DMS114 treated with DMSO at 0.1 percent for 48 hours (cell line): ENCODE data around the gene TRERF1.

Experiments used
- DNase-seq: peaks from one replicate; lab custom pipeline; 2025; ENCODE audit not compliant: unreplicated experiment; lab: John Stamatoyannopoulos, UW

The TRERF1 gene

DNA sequence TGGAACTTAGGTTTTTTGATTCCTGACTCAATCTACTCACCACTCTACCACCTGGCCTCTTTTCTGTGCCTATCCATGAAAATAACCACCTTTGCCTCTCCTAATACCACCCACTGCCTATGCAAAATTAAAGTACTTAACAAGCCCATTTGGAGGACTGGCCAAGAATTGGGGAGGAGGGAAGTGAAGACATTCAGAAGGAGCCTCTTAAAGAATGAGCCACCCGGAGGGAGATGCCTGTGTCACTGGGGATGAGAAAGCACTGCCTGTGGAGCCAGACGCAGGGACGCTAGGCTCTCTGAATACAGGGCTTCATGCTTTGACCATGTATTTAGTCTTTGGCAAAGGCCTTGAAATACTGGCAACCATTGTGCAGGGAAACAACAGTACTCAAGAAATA lies 194.1 kb downstream of the TRERF1 start:
- DNase-seq, result no peak

DNA sequence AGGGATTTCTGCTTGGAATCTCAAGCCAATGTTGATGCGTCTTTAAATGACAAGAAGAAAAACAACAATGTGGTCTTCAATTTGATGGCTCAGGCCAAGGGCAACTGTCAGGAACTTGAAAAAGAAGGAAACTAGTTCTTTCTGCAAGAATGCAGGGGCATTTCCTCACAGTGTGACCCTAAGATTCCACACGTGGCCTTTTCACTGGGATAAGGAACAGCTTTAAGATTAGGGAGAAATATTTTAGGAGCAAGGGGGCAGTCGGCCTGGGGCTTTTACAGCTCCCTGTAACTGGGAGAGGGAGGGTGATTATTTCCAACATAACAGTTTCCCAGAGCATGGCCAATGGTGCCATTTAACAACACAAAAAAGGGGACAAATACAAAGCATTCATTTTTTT lies 194.7 kb downstream of the TRERF1 start:
- DNase-seq, result no peak

DNA sequence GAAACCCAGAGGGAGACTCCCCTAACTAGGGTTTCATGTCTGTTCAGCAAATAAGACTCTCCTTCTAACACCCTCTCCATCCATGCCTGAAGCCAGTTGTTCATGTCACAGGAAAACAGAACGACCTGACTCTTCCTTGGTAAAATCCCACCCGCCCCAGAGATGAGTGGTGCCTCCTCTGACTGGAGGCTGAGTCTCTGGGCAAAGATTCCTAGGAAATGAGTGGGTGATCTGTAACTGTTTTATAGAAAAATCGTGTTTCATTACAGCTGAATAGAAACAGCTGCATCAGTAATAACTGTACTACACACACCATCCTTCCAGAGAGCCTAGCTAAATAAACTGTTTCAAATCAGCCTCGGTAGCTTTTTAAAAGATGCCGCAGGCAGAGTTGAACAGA lies 196.7 kb downstream of the TRERF1 start:
- no peak for DNase-seq

GRCh38 chr6:42254505-42254904 lies 197.2 kb downstream of the TRERF1 start:
- no peak for DNase-seq

DNA sequence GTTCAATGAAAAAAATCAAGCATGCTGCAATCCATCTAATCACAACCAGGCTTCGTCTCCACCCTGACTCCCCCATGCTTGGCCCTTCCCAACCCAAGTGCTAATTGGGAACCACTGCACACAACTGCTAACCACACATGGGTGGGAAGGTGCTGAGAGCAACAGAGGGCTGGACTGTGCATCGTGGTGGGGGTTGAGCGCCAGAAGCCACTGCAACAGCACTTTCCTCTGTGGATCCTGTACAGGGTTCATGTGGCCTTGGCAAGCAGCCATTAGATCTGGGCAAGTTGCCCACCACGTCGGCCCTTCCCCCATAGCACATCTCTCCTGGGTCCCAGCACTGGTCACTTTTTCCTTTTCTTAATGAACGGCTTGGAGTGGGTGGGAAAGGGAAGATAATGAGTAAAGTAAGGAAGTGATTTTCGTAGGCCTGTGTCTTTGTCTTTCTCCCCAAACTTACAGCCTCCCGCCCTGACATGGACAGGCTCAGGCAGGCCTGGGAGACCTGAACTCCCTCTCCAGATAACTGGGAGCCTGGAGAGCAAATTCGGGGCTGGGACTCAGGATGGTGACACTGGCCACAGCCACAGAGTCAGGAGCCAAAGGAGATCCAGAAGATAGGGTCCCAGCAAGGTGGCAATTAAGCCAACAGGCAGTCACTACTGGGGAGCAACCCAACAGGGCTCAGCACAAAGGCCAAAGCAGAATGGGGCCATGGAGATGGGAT lies 199.7 kb downstream of the TRERF1 start:
- no peak for DNase-seq

DNA sequence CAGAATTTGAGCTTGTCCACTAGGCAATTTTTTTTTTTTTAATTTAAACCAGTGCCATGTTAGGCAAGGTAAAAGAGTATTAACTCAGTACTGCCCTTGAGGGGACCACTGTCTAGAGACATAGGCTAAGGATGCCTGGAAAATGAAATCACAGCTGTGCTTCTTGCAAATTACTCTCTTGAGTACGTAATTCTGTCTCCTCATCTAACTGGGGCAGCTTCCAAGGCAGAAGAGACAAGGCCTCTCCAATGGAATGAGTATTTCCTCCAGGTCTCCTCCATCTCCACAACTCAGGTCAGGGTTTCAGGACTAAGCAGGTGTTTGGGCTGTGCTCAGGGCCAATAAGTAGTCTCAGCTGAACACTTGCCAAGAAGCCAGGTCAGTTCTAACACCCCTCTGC lies 200.2 kb downstream of the TRERF1 start:
- DNase-seq, result no peak

- no peak for DNase-seq
Measured at GRCh38 chr6:42250274-42250931, 201.3 kb downstream of the TRERF1 start.

DNA sequence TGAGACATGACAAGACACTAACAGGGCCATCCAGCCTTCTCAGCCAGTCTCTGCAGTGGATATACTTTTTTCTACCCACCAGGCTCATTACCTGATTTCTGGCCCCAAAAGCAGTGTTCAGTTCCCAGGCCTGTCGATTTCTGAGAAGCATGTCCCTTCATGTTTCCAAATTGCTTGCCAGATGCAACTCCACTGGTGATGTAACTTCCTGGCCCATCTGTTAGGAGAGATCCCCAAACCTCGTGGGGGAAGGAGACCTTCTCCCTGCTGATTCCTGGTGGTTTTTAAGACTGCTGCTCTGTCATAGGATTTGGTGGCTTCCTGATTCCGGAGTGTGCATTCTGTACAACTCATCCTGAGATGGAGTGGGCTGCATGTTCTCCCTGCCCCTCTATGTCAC lies 202.4 kb downstream of the TRERF1 start:
- DNase-seq, result no peak

DNA sequence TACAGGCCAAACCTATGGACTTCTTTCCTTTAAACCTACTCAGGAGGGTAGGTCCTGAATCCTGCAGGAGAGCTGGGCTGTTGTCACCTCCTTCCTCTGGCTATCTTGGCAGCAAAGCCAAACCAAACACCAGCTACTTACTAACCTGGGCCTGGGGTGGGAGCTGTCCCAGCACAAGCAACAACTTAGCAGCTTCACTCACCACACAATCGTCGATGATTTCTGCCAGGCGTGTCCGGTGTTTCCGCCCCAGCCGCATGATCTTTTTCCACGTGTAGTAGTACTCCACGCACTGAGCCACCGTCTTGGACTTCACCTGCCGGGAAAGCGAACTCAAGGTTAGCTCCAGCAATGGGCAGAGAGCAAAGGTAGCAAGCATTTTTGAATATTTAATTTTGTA lies 208.7 kb downstream of the TRERF1 start:
- no peak for DNase-seq

DNA sequence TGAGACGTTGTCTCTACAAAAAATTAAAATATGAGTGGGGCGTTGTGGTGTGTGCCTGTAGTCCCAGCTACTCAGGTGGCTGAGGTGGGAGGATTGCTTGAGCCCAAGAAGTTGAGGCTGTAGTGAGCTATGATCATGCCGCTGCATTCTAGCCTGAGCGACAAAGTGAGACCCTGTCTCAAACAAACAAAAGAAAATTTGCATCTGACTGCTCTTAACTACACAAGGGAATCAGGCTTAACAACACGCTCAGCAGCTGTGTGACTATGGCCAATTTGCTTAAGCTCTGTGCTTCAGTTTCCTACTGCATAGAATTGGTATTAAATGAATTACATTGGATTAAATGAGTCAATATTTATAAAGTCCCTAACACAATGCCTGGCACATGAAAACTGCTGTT lies 209.8 kb downstream of the TRERF1 start:
- no peak for DNase-seq

- no peak for DNase-seq
Measured at GRCh38 chr6:42239736-42240375, 211.9 kb downstream of the TRERF1 start.

DNA sequence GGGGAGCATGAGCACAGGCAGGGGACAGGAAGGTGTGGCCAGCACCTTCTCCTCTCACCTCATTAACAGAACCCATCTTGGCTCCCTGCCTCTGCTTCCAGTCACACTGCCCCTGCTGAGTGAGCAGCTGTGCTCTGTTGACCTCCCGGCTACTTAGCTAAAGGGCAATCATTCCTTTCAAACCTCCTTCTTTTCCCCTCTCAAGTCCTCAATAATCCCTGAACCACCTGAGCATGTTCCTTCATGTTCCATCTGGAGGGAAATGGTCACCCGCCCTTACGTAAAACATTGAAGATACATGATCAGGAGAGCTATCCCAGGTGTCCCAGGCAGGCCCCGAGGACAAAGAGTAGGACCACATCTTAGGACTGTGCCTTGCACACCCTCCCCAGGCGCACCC lies 212.4 kb downstream of the TRERF1 start:
- no peak for DNase-seq

DNA sequence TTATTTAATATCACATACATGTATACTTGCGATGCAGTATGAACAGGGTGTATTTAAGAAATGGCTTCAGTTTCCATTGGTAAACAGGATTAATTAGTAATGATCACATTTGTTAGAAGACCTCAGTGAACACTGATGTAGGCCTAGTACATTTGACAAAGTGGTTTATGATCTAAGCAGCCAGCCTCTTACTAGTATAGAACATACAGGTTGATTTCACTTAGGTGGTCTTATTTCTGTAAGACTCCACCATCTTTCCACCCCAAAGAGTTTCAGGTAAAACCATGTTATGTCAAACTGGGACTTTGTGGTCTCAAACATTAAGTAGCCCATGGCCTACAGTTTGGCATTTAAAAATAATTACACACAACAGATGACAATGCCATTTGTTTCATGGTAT lies 213.9 kb downstream of the TRERF1 start:
- DNase-seq, result no peak

DNA sequence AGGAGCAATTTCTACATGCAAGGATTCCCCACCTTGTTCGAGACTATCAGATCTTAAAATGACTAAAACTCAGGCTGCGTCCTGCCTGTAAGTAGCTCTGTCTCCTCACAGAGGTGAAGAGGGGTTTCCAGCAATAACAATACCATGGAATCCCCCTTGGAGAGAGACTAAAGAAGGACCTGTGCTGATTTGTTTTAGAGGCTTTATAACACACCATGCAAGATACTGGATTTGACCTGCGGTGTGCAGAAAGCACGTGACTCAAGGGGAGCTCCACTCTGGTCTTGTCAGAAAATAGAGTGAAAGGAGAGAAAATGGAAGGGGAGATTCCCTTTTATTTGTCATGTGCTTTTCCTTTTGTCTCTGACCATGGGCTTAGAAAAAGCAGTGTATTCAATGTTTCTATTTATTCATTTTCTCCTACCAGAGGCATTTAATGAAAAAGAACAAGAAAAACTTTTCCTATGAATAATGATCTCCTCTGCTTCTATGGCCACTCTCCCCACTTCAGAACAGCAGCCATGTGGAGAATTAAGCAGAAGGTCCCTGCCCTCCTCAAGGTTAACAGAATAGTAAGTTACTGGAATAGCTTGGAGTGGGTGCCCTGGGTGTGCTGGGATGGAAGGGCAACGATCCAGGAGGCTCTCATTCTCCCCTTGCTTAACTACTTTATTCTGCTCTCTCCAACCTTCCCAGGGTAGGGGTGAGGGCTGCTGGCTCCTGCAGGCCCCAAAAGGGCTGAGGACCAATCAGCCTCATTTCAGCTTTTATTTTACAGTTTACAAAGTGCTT lies 214.8 kb downstream of the TRERF1 start:
- no peak for DNase-seq

- DNase-seq, result no peak
Measured at GRCh38 chr6:42236030-42236429, 215.7 kb downstream of the TRERF1 start.

GRCh38 chr6:42232035-42232434 lies 219.7 kb downstream of the TRERF1 start:
- no peak for DNase-seq

- no peak for DNase-seq
Measured at GRCh38 chr6:42230345-42231321, 221.1 kb downstream of the TRERF1 start.

DNA sequence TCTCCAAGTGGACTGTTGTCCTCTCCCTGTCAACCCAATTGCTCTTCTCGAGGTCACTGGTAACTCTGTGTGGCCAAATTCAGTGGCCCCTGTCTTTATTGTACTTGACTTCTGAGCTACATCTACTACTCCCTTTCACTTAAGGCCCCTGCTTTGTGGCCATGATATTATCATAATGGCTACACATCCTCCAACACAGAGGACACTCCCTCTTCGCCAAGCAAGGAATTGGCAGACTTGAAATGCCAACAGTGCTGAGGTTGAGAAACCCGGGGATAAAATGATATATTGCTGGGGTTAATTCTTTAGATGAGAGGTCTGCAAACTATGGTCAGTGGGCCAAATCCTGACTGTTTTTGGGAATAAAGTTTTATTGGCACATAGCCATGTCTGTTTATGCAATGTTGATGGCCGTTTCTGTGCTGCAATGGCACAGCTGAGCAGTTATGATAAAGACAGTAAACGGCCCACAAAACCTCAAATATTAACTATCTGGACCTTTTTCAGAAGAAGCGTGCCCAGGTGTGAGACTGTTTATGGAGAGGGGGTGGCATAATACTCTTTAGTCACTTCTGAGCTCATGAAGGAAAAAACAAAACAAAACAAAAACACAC lies 222.1 kb downstream of the TRERF1 start:
- DNase-seq, result no peak

- DNase-seq, result no peak
Measured at GRCh38 chr6:42228305-42228704, 223.4 kb downstream of the TRERF1 start.
